DOHH2 (cell line): ENCODE measurements around the gene CEP85.
A peak's percentile ranks its signal among the peaks of the same experiment; 100 is the strongest.

Source experiments
- H3F3A ChIP-seq: fragments of 200-600 bp; sonication (generic), shearing (Covaris generic); 2 replicates; pipeline ENCODE4 v1.6.0; 2016; ENCODE audit warnings: antibody characterized with exemption, mild to moderate bottlenecking; ENCODE audit not compliant: control insufficient read depth, insufficient read depth
- H3K27ac ChIP-seq: fragments of 200-600 bp; sonication (generic); 2 replicates; pipeline ENCODE4 v1.5.1; 2014; ENCODE audit warnings: low read depth, mild to moderate bottlenecking, low read length, moderate library complexity
- H3K27me3 ChIP-seq: fragments of 200-600 bp; sonication (generic); 2 replicates; pipeline ENCODE4 v1.6.1; 2014; ENCODE audit warnings: mild to moderate bottlenecking, low read length, mixed read lengths; ENCODE audit not compliant: control insufficient read depth
- H3K36me3 ChIP-seq: fragments of 200-600 bp; sonication (generic); 2 replicates; pipeline ENCODE4 v1.6.1; 2014; ENCODE audit warnings: mild to moderate bottlenecking, low read length, moderate library complexity, mixed read lengths; ENCODE audit not compliant: control insufficient read depth
- H3K4me1 ChIP-seq: fragments of 200-600 bp; sonication (generic); 2 replicates; pipeline ENCODE4 v1.6.1; 2014; ENCODE audit warnings: mild to moderate bottlenecking, low read length, mixed read lengths; ENCODE audit not compliant: control insufficient read depth
- H3K4me2 ChIP-seq: fragments of 200-600 bp; sonication (generic); 2 replicates; pipeline ENCODE4 v1.6.0; 2014; ENCODE audit warnings: mild to moderate bottlenecking, low read length, moderate library complexity
- H3K4me3 ChIP-seq: fragments of 200-600 bp; sonication (generic); 2 replicates; pipeline ENCODE4 v1.5.1; 2014; ENCODE audit warnings: mild to moderate bottlenecking, low read length, mixed read lengths
- H3K79me2 ChIP-seq: fragments of 200-600 bp; sonication (generic); 2 replicates; pipeline ENCODE4 v1.6.1; 2014; ENCODE audit warnings: mild to moderate bottlenecking, low read length, mixed read lengths; ENCODE audit not compliant: control insufficient read depth
- H3K9me2 ChIP-seq: fragments of 200-600 bp; sonication (generic); replicated peaks from 2 replicates; pipeline ENCODE4 v1.6.1; 2014; ENCODE audit warnings: mild to moderate bottlenecking, low read length, mixed read lengths; ENCODE audit not compliant: control insufficient read depth
- H3K9me3 ChIP-seq: fragments of 200-600 bp; sonication (generic); 2 replicates; pipeline ENCODE4 v1.6.1; 2014; ENCODE audit warnings: antibody characterized with exemption, low read length, mixed read lengths; ENCODE audit not compliant: control insufficient read depth, insufficient read depth
- H4K20me1 ChIP-seq: fragments of 200-600 bp; sonication (generic); 2 replicates; pipeline ENCODE4 v1.6.0; 2014; ENCODE audit warnings: low read depth, mild to moderate bottlenecking, antibody characterized with exemption, low read length, moderate library complexity; ENCODE audit not compliant: control insufficient read depth, insufficient read depth
- CTCF ChIP-seq: fragments of 200-600 bp; sonication (generic); IDR thresholded peaks from one replicate; pipeline ENCODE4 v1.5.1; 2014; ENCODE audit warnings: antibody characterized with exemption, mild to moderate bottlenecking, low read depth, low read length; ENCODE audit not compliant: poor library complexity, severe bottlenecking
- EZH2phosphoT487 ChIP-seq: fragments of 200-600 bp; sonication (generic); IDR thresholded peaks from 2 replicates; pipeline ENCODE4 v1.6.1; 2017; ENCODE audit warnings: borderline replicate concordance, mild to moderate bottlenecking, antibody characterized with exemption, low read length, moderate library complexity, mixed read lengths

Gene CEP85

GRCh38 chr1:26234644-26235370 lies 807 bp downstream of the CEP85 start:
- Histone ChIP-seq H3K79me2 (peaks cover 58% of the 10 kb centered on the region), H3K4me1 (peaks cover 33% of the 10 kb centered on the region), H3K9me3 (no peaks in the 10 kb centered on the region), H3K4me3 (peak overlapping the region; percentile 86), H3K9me2 (no peaks in the 10 kb centered on the region), H4K20me1 (peaks cover 15% of the 10 kb centered on the region), H3K4me2 (peak overlapping the region; percentile 74), H3F3A (0 out of 2 replicates have a peak, but pooled peaks cover 2% of the 10 kb centered on the region), H3K27ac (peak overlapping the region; percentile 41), H3K36me3 (peaks cover 36% of the 10 kb centered on the region), H3K27me3 (no peaks in the 10 kb centered on the region)
- TF ChIP-seq EZH2phosphoT487 (no peak), CTCF (peak; percentile 43)

GRCh38 chr1:26237230-26237966 lies 3.4 kb downstream of the CEP85 start:
- no peak for TF ChIP-seq CTCF
- TF ChIP-seq EZH2phosphoT487 = no peak
- H3K4me3 ChIP-seq = 0 out of 2 replicates have a peak overlapping the region, but pooled peaks have one; percentile 86
- no peak overlapping the region for H3K27ac ChIP-seq
- H3K27me3 ChIP-seq = no peaks in the 10 kb centered on the region
- no peaks in the 10 kb centered on the region for H3K9me2 ChIP-seq
- peaks cover 33% of the 10 kb centered on the region for H3K4me1 ChIP-seq
- H3K79me2 ChIP-seq = peaks cover 81% of the 10 kb centered on the region
- H3K36me3 ChIP-seq = peaks cover 52% of the 10 kb centered on the region
- H4K20me1 ChIP-seq = peaks cover 15% of the 10 kb centered on the region
- H3K4me2 ChIP-seq = peak overlapping the region; percentile 74
- 0 out of 2 replicates have a peak, but pooled peaks cover 2% of the 10 kb centered on the region for H3F3A ChIP-seq
- H3K9me3 ChIP-seq = no peaks in the 10 kb centered on the region

GRCh38 chr1:26239936-26240335 lies 5.9 kb downstream of the CEP85 start:
- peaks cover 71% of the 10 kb centered on the region for H3K36me3 ChIP-seq
- no peak overlapping the region for H3K4me3 ChIP-seq
- H3F3A ChIP-seq = 0 out of 2 replicates have a peak, but pooled peaks cover 2% of the 10 kb centered on the region
- TF ChIP-seq CTCF = no peak
- no peak for TF ChIP-seq EZH2phosphoT487
- H3K4me2 ChIP-seq = no peak overlapping the region
- H3K9me3 ChIP-seq = no peaks in the 10 kb centered on the region
- no peaks in the 10 kb centered on the region for H3K9me2 ChIP-seq
- H3K27ac ChIP-seq = no peak overlapping the region
- H3K4me1 ChIP-seq = peaks cover 27% of the 10 kb centered on the region
- peaks cover 18% of the 10 kb centered on the region for H4K20me1 ChIP-seq
- peaks cover 94% of the 10 kb centered on the region for H3K79me2 ChIP-seq
- no peaks in the 10 kb centered on the region for H3K27me3 ChIP-seq
